ENCODE results near the gene MAFF. TPM values are rescaled to one million over a fixed set of nuclear protein-coding genes. Genes with fewer than 3 reads are reported as not detected.

MAFF gene
- total RNA-seq, 2 experiments from 2014 or later, result 25.6 to 27.3 TPM

- no peaks in the 10 kb centered on the region for H3K27me3 ChIP-seq (ENCODE audit: control insufficient read depth in 1 of 2, insufficient read depth in 2 of 2, low read length in 2 of 2)
- H3K36me3 ChIP-seq (ENCODE audit: insufficient read depth, low read length), result peaks cover 50% of the 10 kb centered on the region
- H3K4me3 Mint-ChIP-seq, result no peak overlapping the region
- H3K4me1 Mint-ChIP-seq (ENCODE audit: low read depth), result no peaks in the 10 kb centered on the region
- no peaks in the 10 kb centered on the region for H3K9me3 ChIP-seq (ENCODE audit: control insufficient read depth in 1 of 2, insufficient read depth in 1 of 2, low read length in 2 of 2)
- ChIA-PET CTCF (no interaction called here), POLR2A (no interaction called here)
- no peak overlapping the region for H3K27ac ChIP-seq (ENCODE audit: low read depth in 1 of 2, low read length in 2 of 2)
- ATAC-seq (ENCODE audit: poor library complexity), result no peak
- TF ChIP-seq, protein P1, sequence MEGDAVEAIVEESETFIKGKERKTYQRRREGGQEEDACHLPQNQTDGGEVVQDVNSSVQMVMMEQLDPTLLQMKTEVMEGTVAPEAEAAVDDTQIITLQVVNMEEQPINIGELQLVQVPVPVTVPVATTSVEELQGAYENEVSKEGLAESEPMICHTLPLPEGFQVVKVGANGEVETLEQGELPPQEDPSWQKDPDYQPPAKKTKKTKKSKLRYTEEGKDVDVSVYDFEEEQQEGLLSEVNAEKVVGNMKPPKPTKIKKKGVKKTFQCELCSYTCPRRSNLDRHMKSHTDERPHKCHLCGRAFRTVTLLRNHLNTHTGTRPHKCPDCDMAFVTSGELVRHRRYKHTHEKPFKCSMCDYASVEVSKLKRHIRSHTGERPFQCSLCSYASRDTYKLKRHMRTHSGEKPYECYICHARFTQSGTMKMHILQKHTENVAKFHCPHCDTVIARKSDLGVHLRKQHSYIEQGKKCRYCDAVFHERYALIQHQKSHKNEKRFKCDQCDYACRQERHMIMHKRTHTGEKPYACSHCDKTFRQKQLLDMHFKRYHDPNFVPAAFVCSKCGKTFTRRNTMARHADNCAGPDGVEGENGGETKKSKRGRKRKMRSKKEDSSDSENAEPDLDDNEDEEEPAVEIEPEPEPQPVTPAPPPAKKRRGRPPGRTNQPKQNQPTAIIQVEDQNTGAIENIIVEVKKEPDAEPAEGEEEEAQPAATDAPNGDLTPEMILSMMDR (IDR thresholded peaks at IDR 0.05), result no peak
- intact Hi-C loops (cut with DNase I, micrococcal nuclease), result no loop called here
- no peak for DNase-seq
- H3K4me1 ChIP-seq (ENCODE audit: insufficient read depth, low read length), result no peaks in the 10 kb centered on the region
- no peak overlapping the region for H3K4me3 ChIP-seq (ENCODE audit: low read length)
- no peaks in the 10 kb centered on the region for H3K9me3 Mint-ChIP-seq
- no peak overlapping the region for H3K27ac Mint-ChIP-seq
- peaks cover 61% of the 10 kb centered on the region for H3K36me3 Mint-ChIP-seq (ENCODE audit: low read depth)
- no peaks in the 10 kb centered on the region for H3K27me3 Mint-ChIP-seq
Measured at GRCh38 chr22:38244106-38244505, 42.3 kb downstream of the MAFF start.

GRCh38 chr22:38246046-38246658 is 44.4 kb downstream of the MAFF start:
- Mint-ChIP-seq H3K27me3 (no peaks in the 10 kb centered on the region), H3K36me3 (ENCODE audit: low read depth) (peaks cover 58% of the 10 kb centered on the region), H3K4me1 (ENCODE audit: low read depth) (no peaks in the 10 kb centered on the region), H3K9me3 (no peaks in the 10 kb centered on the region), H3K4me3 (no peak overlapping the region), H3K27ac (no peak overlapping the region)
- H3K27me3 ChIP-seq (ENCODE audit: control insufficient read depth in 1 of 2, insufficient read depth in 2 of 2, low read length in 2 of 2), result no peaks in the 10 kb centered on the region
- H3K4me1 ChIP-seq (ENCODE audit: insufficient read depth, low read length), result no peaks in the 10 kb centered on the region
- H3K36me3 ChIP-seq (ENCODE audit: insufficient read depth, low read length), result peaks cover 56% of the 10 kb centered on the region
- ATAC-seq (ENCODE audit: poor library complexity) (no peak), DNase-seq (no peak)
- H3K27ac ChIP-seq (ENCODE audit: low read depth in 1 of 2, low read length in 2 of 2), result no peak overlapping the region
- TF ChIP-seq, protein P1 (IDR thresholded peaks at IDR 0.05), result no peak
- ChIA-PET CTCF (no interaction called here), POLR2A (no interaction called here)
- intact Hi-C loops (cut with DNase I, micrococcal nuclease), result no loop called here
- H3K4me3 ChIP-seq (ENCODE audit: low read length), result no peak overlapping the region
- H3K9me3 ChIP-seq (ENCODE audit: control insufficient read depth in 1 of 2, insufficient read depth in 1 of 2, low read length in 2 of 2), result peaks cover 3 to 15% of the 10 kb centered on the region in 2 experiments

- POLR2A ChIA-PET, result no interaction called here
- intact Hi-C loops (cut with DNase I, micrococcal nuclease), result no loop called here
- no peaks in the 10 kb centered on the region for H3K27me3 Mint-ChIP-seq
- no peaks in the 10 kb centered on the region for H3K27me3 ChIP-seq (ENCODE audit: control insufficient read depth in 1 of 2, insufficient read depth in 2 of 2, low read length in 2 of 2)
- TF ChIP-seq, protein P1 (IDR thresholded peaks at IDR 0.05), result no peak
- no peak overlapping the region for H3K27ac Mint-ChIP-seq
- H3K4me3 ChIP-seq (ENCODE audit: low read length), result no peak overlapping the region
- CTCF ChIA-PET, result no interaction called here
- ATAC-seq (ENCODE audit: poor library complexity) (no peak), DNase-seq (no peak)
- H3K9me3 ChIP-seq (ENCODE audit: control insufficient read depth in 1 of 2, insufficient read depth in 1 of 2, low read length in 2 of 2), result peaks cover 3 to 15% of the 10 kb centered on the region in 2 experiments
- no peaks in the 10 kb centered on the region for H3K4me1 ChIP-seq (ENCODE audit: insufficient read depth, low read length)
- H3K27ac ChIP-seq (ENCODE audit: low read depth in 1 of 2, low read length in 2 of 2), result no peak overlapping the region
- no peak overlapping the region for H3K4me3 Mint-ChIP-seq
- peaks cover 56% of the 10 kb centered on the region for H3K36me3 Mint-ChIP-seq (ENCODE audit: low read depth)
- H3K36me3 ChIP-seq (ENCODE audit: insufficient read depth, low read length), result peaks cover 56% of the 10 kb centered on the region
- H3K4me1 Mint-ChIP-seq (ENCODE audit: low read depth), result no peaks in the 10 kb centered on the region
- H3K9me3 Mint-ChIP-seq, result no peaks in the 10 kb centered on the region
Measured at GRCh38 chr22:38246692-38247091, 44.9 kb downstream of the MAFF start.
